Neural progenitor cell (in vitro differentiated cells): Measurements from ENCODE around the gene IYD. TPM values are rescaled to one million over a fixed set of nuclear protein-coding genes. Genes with fewer than 3 reads are reported as not detected.

Experiments used
- DNase-seq: peaks from one replicate; pipeline ENCODE4 v3.0.0-alpha.2; 2016; ENCODE audit warnings: low spot score
- H2AFZ ChIP-seq: fragments of 200-600 bp; sonication (generic); replicated peaks from 2 replicates; pipeline ENCODE4 v1.6.1; 2016; ENCODE audit warnings: antibody characterized with exemption
- H3F3A ChIP-seq: fragments of 200-600 bp; sonication (generic); 2 replicates; pipeline ENCODE4 v1.6.1; 2016; ENCODE audit warnings: antibody characterized with exemption, low read depth
- H3K27ac ChIP-seq: fragments of 200-600 bp; sonication (generic); 2 replicates; pipeline ENCODE4 v1.5.1; 2016; ENCODE audit warnings: mild to moderate bottlenecking
- H3K27me3 ChIP-seq: fragments of 200-600 bp; sonication (generic); 2 replicates; pipeline ENCODE4 v1.6.1; 2016; ENCODE audit warnings: mild to moderate bottlenecking, moderate library complexity
- H3K36me3 ChIP-seq: fragments of 200-600 bp; sonication (generic); 2 replicates; pipeline ENCODE4 v1.5.1; 2016
- H3K4me1 ChIP-seq: fragments of 200-600 bp; sonication (generic); 2 replicates; pipeline ENCODE4 v1.6.1; 2016; ENCODE audit warnings: mixed run types
- H3K4me2 ChIP-seq: fragments of 200-600 bp; sonication (generic); 2 replicates; pipeline ENCODE4 v1.6.1; 2016
- H3K4me3 ChIP-seq: fragments of 200-600 bp; sonication (generic); 2 replicates; pipeline ENCODE4 v1.5.1; 2016
- H3K79me2 ChIP-seq: fragments of 200-600 bp; sonication (generic); 2 replicates; pipeline ENCODE4 v1.6.1; 2016; ENCODE audit warnings: low read depth
- H3K9ac ChIP-seq: fragments of 200-600 bp; sonication (generic); 2 replicates; pipeline ENCODE4 v1.6.1; 2016
- H3K9me3 ChIP-seq: fragments of 200-600 bp; sonication (generic); 2 replicates; pipeline ENCODE4 v1.5.1; 2016; ENCODE audit warnings: low read depth
- H4K20me1 ChIP-seq: fragments of 200-600 bp; sonication (generic); 2 replicates; pipeline ENCODE4 v1.6.1; 2016; ENCODE audit warnings: low read depth
- H3K27ac Mint-ChIP-seq: 3 replicates; pipeline ENCODE4 v1.8.0; 2021; ENCODE audit warnings: mixed read lengths
- H3K27me3 Mint-ChIP-seq: 2 replicates; pipeline ENCODE4 v1.8.0; 2022; ENCODE audit warnings: low read depth, mild to moderate bottlenecking, inconsistent platforms, moderate library complexity, mixed read lengths; ENCODE audit not compliant: insufficient read depth
- H3K36me3 Mint-ChIP-seq: 3 replicates; pipeline ENCODE4 v1.8.0; 2021; ENCODE audit warnings: mixed read lengths
- H3K4me1 Mint-ChIP-seq: 3 replicates; pipeline ENCODE4 v1.8.0; 2021; ENCODE audit warnings: mixed read lengths
- H3K4me3 Mint-ChIP-seq: 3 replicates; pipeline ENCODE4 v1.8.0; 2021; ENCODE audit warnings: mild to moderate bottlenecking, moderate library complexity, mixed read lengths
- H3K9me3 Mint-ChIP-seq: 3 replicates; pipeline ENCODE4 v1.8.0; 2020; ENCODE audit warnings: mixed read lengths
- CTCF ChIP-seq: fragments of 200-600 bp; sonication (generic); IDR thresholded peaks from 2 replicates; pipeline ENCODE4 v1.5.1; 2017; ENCODE audit warnings: antibody characterized with exemption, mild to moderate bottlenecking
- EZH2 ChIP-seq: fragments of 200-600 bp; sonication (generic); IDR thresholded peaks from 2 replicates; pipeline ENCODE4 v1.6.1; 2017; ENCODE audit warnings: antibody characterized with exemption, mild to moderate bottlenecking, moderate library complexity
- EZH2phosphoT487 ChIP-seq: fragments of 200-600 bp; sonication (generic); IDR thresholded peaks from 2 replicates; pipeline ENCODE4 v1.6.1; 2017; ENCODE audit warnings: antibody characterized with exemption
- total RNA-seq: library from RNA; depleted of rRNA; stranded (reverse); fragments of >200 nt; gene quantifications from 2 replicates; pipeline ENCODE4 v1.2.3, GENCODE V29; 2015; ENCODE audit warnings: low replicate concordance

The IYD gene
- total RNA-seq, 1 donor from 2014 or later = not detected

- Histone ChIP-seq H4K20me1 (no peaks in the 10 kb centered on the region), H3K4me3 (no peak overlapping the region), H3F3A (no peaks in the 10 kb centered on the region), H3K27ac (no peak overlapping the region), H3K9me3 (no peaks in the 10 kb centered on the region), H3K27me3 (no peaks in the 10 kb centered on the region), H3K79me2 (no peaks in the 10 kb centered on the region), H3K9ac (no peak overlapping the region), H3K4me1 (no peaks in the 10 kb centered on the region), H3K36me3 (no peaks in the 10 kb centered on the region), H3K4me2 (no peak overlapping the region), H2AFZ (no peak overlapping the region)
- Mint-ChIP-seq H3K4me1 (no peaks in the 10 kb centered on the region), H3K36me3 (no peaks in the 10 kb centered on the region), H3K27me3 (peaks cover 2% of the 10 kb centered on the region), H3K4me3 (no peak overlapping the region), H3K9me3 (no peaks in the 10 kb centered on the region), H3K27ac (no peak overlapping the region)
- TF ChIP-seq CTCF (no peak), EZH2phosphoT487 (no peak), EZH2 (no peak)
- DNase-seq = no peak
These were observed 26.7 kb upstream of the IYD start for GRCh38 chr6:150342126-150342525.

GRCh38 chr6:150343434-150343833, 25.4 kb upstream of the IYD start:
- H3K4me2 ChIP-seq = no peak overlapping the region
- no peak overlapping the region for H3K4me3 ChIP-seq
- Mint-ChIP-seq H3K4me1 (no peaks in the 10 kb centered on the region), H3K36me3 (no peaks in the 10 kb centered on the region), H3K27me3 (peaks cover 2% of the 10 kb centered on the region), H3K27ac (no peak overlapping the region), H3K4me3 (no peak overlapping the region), H3K9me3 (no peaks in the 10 kb centered on the region)
- no peaks in the 10 kb centered on the region for H3K36me3 ChIP-seq
- no peaks in the 10 kb centered on the region for H4K20me1 ChIP-seq
- no peaks in the 10 kb centered on the region for H3K27me3 ChIP-seq
- H3K27ac ChIP-seq = no peak overlapping the region
- no peaks in the 10 kb centered on the region for H3K9me3 ChIP-seq
- H2AFZ ChIP-seq = no peak overlapping the region
- no peaks in the 10 kb centered on the region for H3K79me2 ChIP-seq
- no peaks in the 10 kb centered on the region for H3K4me1 ChIP-seq
- DNase-seq = no peak
- TF ChIP-seq CTCF (no peak), EZH2phosphoT487 (no peak), EZH2 (no peak)
- H3F3A ChIP-seq = no peaks in the 10 kb centered on the region
- no peak overlapping the region for H3K9ac ChIP-seq

GRCh38 chr6:150345781-150346180, 23.0 kb upstream of the IYD start:
- H2AFZ ChIP-seq = no peak overlapping the region
- no peaks in the 10 kb centered on the region for H4K20me1 ChIP-seq
- no peaks in the 10 kb centered on the region for H3F3A ChIP-seq
- no peaks in the 10 kb centered on the region for H3K36me3 ChIP-seq
- H3K4me3 ChIP-seq = no peak overlapping the region
- H3K4me3 Mint-ChIP-seq = no peak overlapping the region
- no peak overlapping the region for H3K27ac ChIP-seq
- no peaks in the 10 kb centered on the region for H3K36me3 Mint-ChIP-seq
- no peaks in the 10 kb centered on the region for H3K4me1 ChIP-seq
- H3K27me3 ChIP-seq = no peaks in the 10 kb centered on the region
- no peak for DNase-seq
- no peaks in the 10 kb centered on the region for H3K4me1 Mint-ChIP-seq
- no peak overlapping the region for H3K4me2 ChIP-seq
- H3K9me3 Mint-ChIP-seq = no peaks in the 10 kb centered on the region
- H3K9me3 ChIP-seq = no peaks in the 10 kb centered on the region
- H3K27ac Mint-ChIP-seq = no peak overlapping the region
- H3K27me3 Mint-ChIP-seq = peaks cover 5% of the 10 kb centered on the region
- H3K79me2 ChIP-seq = no peaks in the 10 kb centered on the region
- no peak overlapping the region for H3K9ac ChIP-seq
- TF ChIP-seq EZH2phosphoT487 = no peak
- TF ChIP-seq CTCF = no peak
- no peak for TF ChIP-seq EZH2
